GM12878 (cell line): ENCODE data around the gene TDRD3. TPM values are rescaled to one million over a fixed set of nuclear protein-coding genes. Genes with fewer than 3 reads are reported as not detected.

Experiments
- ATAC-seq: fragments of 200-7000 bp; cut with Tn5 transposase; 3 replicates; pipeline ENCODE4 v1.9.1; 2020; ENCODE audit warnings: mild to moderate bottlenecking, moderate library complexity
- BruUV-seq: library from RNA; stranded (reverse); fragments of 400-500 nt; replicated peaks from 2 replicates; lab custom pipeline; 2021; lab: Mats Ljungman, UMichigan
- CTCF ChIA-PET: fragments of 300-600 bp; sonication (Branson Sonifier 250); formaldehyde crosslinking; extraction: SDS; loops from one replicate; lab custom pipeline; 2021; ENCODE audit warnings: inconsistent platforms; lab: Yijun Ruan, JAX
- POLR2A ChIA-PET: fragments of 350-600 bp; formaldehyde crosslinking; extraction: SDS; loops from one replicate; lab custom pipeline; 2021; ENCODE audit warnings: inconsistent platforms; lab: Charles Lee
- RAD21 ChIA-PET: fragments of 300-600 bp; sonication (Branson Sonifier 250); formaldehyde crosslinking; loops from one replicate; lab custom pipeline; 2023; ENCODE audit warnings: antibody characterized with exemption; ENCODE audit not compliant: unreplicated experiment; lab: Charles Lee
- SMC1A ChIA-PET: fragments of 300-600 bp; sonication (Branson Sonifier 250); formaldehyde crosslinking; loops from one replicate; lab custom pipeline; 2023; ENCODE audit not compliant: unreplicated experiment, uncharacterized antibody; lab: Charles Lee
- DNase-seq: peaks from one replicate; pipeline ENCODE4 v3.0.0-alpha.2; 2011; ENCODE audit warnings: low read depth, low spot score
- FAIRE-seq: peaks from 3 replicates; lab custom pipeline; 2011; peaks lifted over from hg19 to GRCh38; lab: Jason Lieb, UNC
- H2AFZ ChIP-seq: 2 replicates; pipeline ENCODE4 v1.6.0; 2011; ENCODE audit warnings: low read depth, low read length, control low read depth; ENCODE audit not compliant: control insufficient read depth
- H3K27ac ChIP-seq: 2 replicates; pipeline ENCODE4 v1.5.1; 2011; ENCODE audit warnings: control low read depth; ENCODE audit not compliant: control insufficient read depth, insufficient read depth
- H3K27me3 ChIP-seq, 2 experiments: replicated peaks in 1 of 2; 2 replicates each; pipeline versions ENCODE4 v1.6.0 to v1.6.1; 2011; ENCODE audit warnings: low read length in 1 of 2; ENCODE audit not compliant: control insufficient read depth in 2 of 2, insufficient read depth in 2 of 2
- H3K36me3 ChIP-seq, 2 experiments: 2 replicates each; pipeline ENCODE4 v1.5.1; 2011; ENCODE audit warnings: low read length in 1 of 2; ENCODE audit not compliant: control insufficient read depth in 2 of 2, insufficient read depth in 2 of 2
- H3K4me1 ChIP-seq: 2 replicates; pipeline ENCODE4 v1.6.1; 2011; ENCODE audit warnings: mild to moderate bottlenecking, low read length, moderate library complexity, mixed read lengths; ENCODE audit not compliant: control insufficient read depth, insufficient read depth
- H3K4me2 ChIP-seq: 2 replicates; pipeline ENCODE4 v1.6.0; 2011; ENCODE audit warnings: control low read depth; ENCODE audit not compliant: control insufficient read depth, insufficient read depth
- H3K4me3 ChIP-seq: fragments of 200-600 bp; sonication (generic); 2 replicates; pipeline ENCODE4 v1.5.1; 2016
- H3K79me2 ChIP-seq: 2 replicates; pipeline ENCODE4 v1.6.0; 2011; ENCODE audit warnings: low read length; ENCODE audit not compliant: control insufficient read depth, insufficient read depth
- H3K9ac ChIP-seq: 2 replicates; pipeline ENCODE4 v1.8.0; 2011; ENCODE audit warnings: low read length, control low read depth, mixed read lengths; ENCODE audit not compliant: control insufficient read depth, insufficient read depth
- H3K9me3 ChIP-seq: replicated peaks from 3 replicates; pipeline ENCODE4 v1.5.1; 2011; ENCODE audit warnings: mild to moderate bottlenecking, low read length; ENCODE audit not compliant: control insufficient read depth, insufficient read depth
- H4K20me1 ChIP-seq: 2 replicates; pipeline ENCODE4 v1.6.0; 2011; ENCODE audit not compliant: control insufficient read depth, insufficient read depth
- BCL11A ChIP-seq: IDR thresholded peaks from 2 replicates; pipeline ENCODE4 v1.6.1; 2011; ENCODE audit warnings: low read depth, low read length
- CBFB ChIP-seq: IDR thresholded peaks from 2 replicates; pipeline ENCODE4 v1.6.1; 2016; ENCODE audit warnings: antibody characterized with exemption, low read depth
- GABPA ChIP-seq: IDR thresholded peaks from 2 replicates; pipeline ENCODE4 v1.6.1; 2014; ENCODE audit warnings: antibody characterized with exemption, low read depth, mild to moderate bottlenecking, inconsistent platforms
- KAT2A ChIP-seq: conservative IDR thresholded peaks from 2 replicates; pipeline ENCODE4 v1.6.1; 2011; ENCODE audit warnings: low read depth, low read length; ENCODE audit not compliant: control insufficient read depth
- MEF2B ChIP-seq: fragments of 450-650 bp; IDR thresholded peaks from 2 replicates; pipeline ENCODE4 v1.6.1; 2018; ENCODE audit warnings: mild to moderate bottlenecking, moderate library complexity; ENCODE audit not compliant: partially characterized antibody, poor library complexity, severe bottlenecking
- SMC3 ChIP-seq: IDR thresholded peaks from 2 replicates; pipeline ENCODE4 v1.6.1; 2011; ENCODE audit warnings: low read length, improper control_type of control experiment, borderline replicate concordance
- TAF1 ChIP-seq: IDR thresholded peaks from 2 replicates; pipeline ENCODE4 v1.6.1; 2011; ENCODE audit warnings: mild to moderate bottlenecking, low read depth, low read length, borderline replicate concordance
- TCF3 ChIP-seq: IDR thresholded peaks from 2 replicates; pipeline ENCODE4 v1.6.1; 2012; ENCODE audit warnings: low read depth, mild to moderate bottlenecking, low read length, borderline replicate concordance; ENCODE audit not compliant: insufficient read depth
- WGBS: methylation state at CpG from one replicate; pipeline ENCODE4 v1.1.6; 2016; ENCODE audit warnings: low lambda C conversion rate; ENCODE audit not compliant: insufficient replicate concordance, insufficient coverage; ENCODE audit errors: missing lambda C conversion rate; 5-methylcytosine and 5-hydroxymethylcytosine counted together
- in situ Hi-C: fragments of 300-500 bp; cut with MboI; formaldehyde crosslinking; loops from 9 replicates; pipeline ENCODE4 v1.14.3; 2018; ENCODE audit warnings: mixed read lengths
- intact Hi-C: fragments of 100-400 bp; cut with micrococcal nuclease; formaldehyde crosslinking; loops from one replicate; pipeline ENCODE4 v1.14.2; 2022; ENCODE audit not compliant: unreplicated experiment
- polyA plus RNA-seq, 11 experiments: library from polyadenylated mRNA; depleted of rRNA in 4 of 11; unstranded in 6 of 11; stranded (reverse) in 5 of 11; fragments of >200 nt; fragmentation: Nextera tagmentation in 4 of 11; fragmentation: Illumina TruSeq in 1 of 11; extraction: Ambion mirVana in 4 of 11; extraction: Trizol in 1 of 11; gene quantifications; 1 replicate in 1 of 11; 2 replicates in 10 of 11; pipeline versions ENCODE4 v1.2.1 to v1.2.3, GENCODE V29; 2011 to 2016; ENCODE audit warnings: inconsistent platforms in 2 of 11, missing spikeins in 2 of 11, low read depth in 1 of 11
- total RNA-seq, 4 experiments: library from RNA; depleted of rRNA in 3 of 4; stranded (reverse); fragments of >200 nt in 3 of 4; fragmentation: Illumina TruSeq in 1 of 4; extraction: Trizol in 1 of 4; gene quantifications; 2 replicates each; pipeline versions ENCODE4 v1.2.1 to v1.2.3, GENCODE V29; 2013 to 2021
- TF ChIP-seq, protein P1 (sequence below): IDR thresholded peaks from 2 replicates; pipeline ENCODE4 v1.6.1; 2012; ENCODE audit warnings: low read length, inconsistent platforms

Gene TDRD3
- total and polyA plus RNA-seq, 10 of the 15 experiments (the other 5 are each of a cell fraction or from before 2014, with no cell fraction given) = 8.4 to 27.9 (median 15.8) TPM

GRCh38 chr13:60454425-60454824, 57.4 kb downstream of the TDRD3 start:
- no peaks in the 10 kb centered on the region for H3K27me3 ChIP-seq
- POLR2A ChIA-PET = interaction anchor here (1.1 kb wide), 1 partner anchor 11 kb away, joined by 3 read pairs; no protein-coding TSS in a partner anchor
- no peak for DNase-seq

More at GRCh38 chr13:60454425-60454824, 57.4 kb downstream of the TDRD3 start:
- H4K20me1 ChIP-seq = no peaks in the 10 kb centered on the region
- intact Hi-C loops (loop anchor here (5.0 kb wide), 1 partner anchor 808 kb away; no protein-coding TSS in a partner anchor), in situ Hi-C loops (loop anchor here (25.0 kb wide), 1 partner anchor 958 kb away; the partner anchor contains the start of gene PCDH20)
- ChIA-PET CTCF (interaction anchor here (0.6 to 1.2 kb wide), 4 partner anchors 9 to 162 kb away, joined by 3 to 4 read pairs (median 3); no protein-coding TSS in a partner anchor), SMC1A (interaction anchor here (1.0 to 1.6 kb wide), 2 partner anchors 8 to 11 kb away, joined by 3 to 5 read pairs; no protein-coding TSS in a partner anchor), RAD21 (no interaction called here)
- H3K79me2 ChIP-seq = no peaks in the 10 kb centered on the region
- no peak overlapping the region for H3K27ac ChIP-seq
- H3K36me3 ChIP-seq = peaks cover 0 to 3% of the 10 kb centered on the region in 2 experiments; a peak in 1 of 4 replicates
- H3K9ac ChIP-seq = no peak overlapping the region
- FAIRE-seq = no peak
- no peak overlapping the region for H2AFZ ChIP-seq
- no peak for ATAC-seq
- H3K4me1 ChIP-seq = no peaks in the 10 kb centered on the region
- no peaks in the 10 kb centered on the region for H3K9me3 ChIP-seq
- 90% methylated on average over 1 of the region's 1 CpG for WGBS
- no peak for TF ChIP-seq TAF1
- no peak for TF ChIP-seq BCL11A
- no peak for TF ChIP-seq GABPA
- TF ChIP-seq KAT2A = no peak
- TF ChIP-seq MEF2B = no peak
- TF ChIP-seq, protein P1, sequence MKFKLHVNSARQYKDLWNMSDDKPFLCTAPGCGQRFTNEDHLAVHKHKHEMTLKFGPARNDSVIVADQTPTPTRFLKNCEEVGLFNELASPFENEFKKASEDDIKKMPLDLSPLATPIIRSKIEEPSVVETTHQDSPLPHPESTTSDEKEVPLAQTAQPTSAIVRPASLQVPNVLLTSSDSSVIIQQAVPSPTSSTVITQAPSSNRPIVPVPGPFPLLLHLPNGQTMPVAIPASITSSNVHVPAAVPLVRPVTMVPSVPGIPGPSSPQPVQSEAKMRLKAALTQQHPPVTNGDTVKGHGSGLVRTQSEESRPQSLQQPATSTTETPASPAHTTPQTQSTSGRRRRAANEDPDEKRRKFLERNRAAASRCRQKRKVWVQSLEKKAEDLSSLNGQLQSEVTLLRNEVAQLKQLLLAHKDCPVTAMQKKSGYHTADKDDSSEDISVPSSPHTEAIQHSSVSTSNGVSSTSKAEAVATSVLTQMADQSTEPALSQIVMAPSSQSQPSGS = no peak
- TF ChIP-seq CBFB = no peak
- no peak for TF ChIP-seq TCF3
- TF ChIP-seq SMC3 = no peak
- no peak overlapping the region for H3K4me3 ChIP-seq
- BruUV-seq = no TSS peak
- H3K4me2 ChIP-seq = no peak overlapping the region
